ENCODE data around the gene COG2. TPM values are rescaled to one million over a fixed set of nuclear protein-coding genes. Genes with fewer than 3 reads are reported as not detected.

The COG2 gene
- total RNA-seq (2022; extraction: Qiagen RNA extraction) = 19.1 to 21.5 TPM (median 20.6 TPM) in 5 replicates

GRCh38 chr1:230642263-230642959, at the start of gene COG2:
COG2 (plus strand) TSS chr1:230642481; CDS start chr1:230642607, 126 bp downstream.

GRCh38 chr1:230713915-230714764, 71.9 kb downstream of the COG2 start, which contains the start of gene AGT:
AGT (minus strand) TSS chr1:230714122; CDS start chr1:230710823, 3,299 bp downstream.

Other genes with a start within 250 kb of the COG2 start
- 0.35 to 0.60 TPM (median 0.41 TPM) in 5 replicates for gene PGBD5, start 216.1 kb upstream of the COG2 start, total RNA-seq (2022; extraction: Qiagen RNA extraction)
- 0.07 to 0.17 TPM (median 0.10 TPM) in 4 of 5 replicates, not detected in the other for gene AGT, start 71.6 kb downstream of the COG2 start, total RNA-seq (2022; extraction: Qiagen RNA extraction)
- not detected in 5 replicates for gene CAPN9, start 104.9 kb downstream of the COG2 start, total RNA-seq (2022; extraction: Qiagen RNA extraction)
- 17.6 to 21.1 TPM (median 20.2 TPM) in 5 replicates for gene C1orf198, start 226.0 kb downstream of the COG2 start, total RNA-seq (2022; extraction: Qiagen RNA extraction)

Measured in A549 treated with dexamethasone at 1 μM for 4 hours (cell line).